GM06990 (cell line): ENCODE data around the gene KIFC3.
"Not testable (repeated sequence)": the region's sequence is repeated elsewhere in the genome, so short reads cannot be mapped to it uniquely, and the experiment has no call there.

Experiments
- DNase-seq: peaks from one replicate; pipeline ENCODE4 v3.0.0-alpha.2; 2011; ENCODE audit not compliant: insufficient read length; ENCODE audit errors: extremely low read depth
- H3K27me3 ChIP-seq: replicated peaks from 2 replicates; pipeline ENCODE4 v1.6.0; 2011; ENCODE audit warnings: low read length; ENCODE audit not compliant: control insufficient read depth, insufficient read depth
- H3K36me3 ChIP-seq: 2 replicates; pipeline ENCODE4 v1.5.1; 2011; ENCODE audit warnings: low read length; ENCODE audit not compliant: control insufficient read depth, insufficient read depth
- H3K4me3 ChIP-seq: replicated peaks from 2 replicates; pipeline ENCODE4 v1.5.1; 2011; ENCODE audit warnings: low read depth, mild to moderate bottlenecking, control low read depth, low read length
- TF ChIP-seq, protein P1 (sequence below): IDR thresholded peaks from 2 replicates; pipeline ENCODE4 v1.5.1; 2011; ENCODE audit warnings: low read length, control low read depth, mild to moderate bottlenecking, inconsistent platforms; ENCODE audit not compliant: insufficient read depth, poor library complexity, severe bottlenecking

Gene KIFC3, protein sequence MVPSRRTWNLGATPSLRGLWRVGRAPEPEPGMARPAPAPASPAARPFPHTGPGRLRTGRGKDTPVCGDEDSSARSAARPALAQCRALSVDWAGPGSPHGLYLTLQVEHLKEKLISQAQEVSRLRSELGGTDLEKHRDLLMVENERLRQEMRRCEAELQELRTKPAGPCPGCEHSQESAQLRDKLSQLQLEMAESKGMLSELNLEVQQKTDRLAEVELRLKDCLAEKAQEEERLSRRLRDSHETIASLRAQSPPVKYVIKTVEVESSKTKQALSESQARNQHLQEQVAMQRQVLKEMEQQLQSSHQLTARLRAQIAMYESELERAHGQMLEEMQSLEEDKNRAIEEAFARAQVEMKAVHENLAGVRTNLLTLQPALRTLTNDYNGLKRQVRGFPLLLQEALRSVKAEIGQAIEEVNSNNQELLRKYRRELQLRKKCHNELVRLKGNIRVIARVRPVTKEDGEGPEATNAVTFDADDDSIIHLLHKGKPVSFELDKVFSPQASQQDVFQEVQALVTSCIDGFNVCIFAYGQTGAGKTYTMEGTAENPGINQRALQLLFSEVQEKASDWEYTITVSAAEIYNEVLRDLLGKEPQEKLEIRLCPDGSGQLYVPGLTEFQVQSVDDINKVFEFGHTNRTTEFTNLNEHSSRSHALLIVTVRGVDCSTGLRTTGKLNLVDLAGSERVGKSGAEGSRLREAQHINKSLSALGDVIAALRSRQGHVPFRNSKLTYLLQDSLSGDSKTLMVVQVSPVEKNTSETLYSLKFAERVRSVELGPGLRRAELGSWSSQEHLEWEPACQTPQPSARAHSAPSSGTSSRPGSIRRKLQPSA

DNA sequence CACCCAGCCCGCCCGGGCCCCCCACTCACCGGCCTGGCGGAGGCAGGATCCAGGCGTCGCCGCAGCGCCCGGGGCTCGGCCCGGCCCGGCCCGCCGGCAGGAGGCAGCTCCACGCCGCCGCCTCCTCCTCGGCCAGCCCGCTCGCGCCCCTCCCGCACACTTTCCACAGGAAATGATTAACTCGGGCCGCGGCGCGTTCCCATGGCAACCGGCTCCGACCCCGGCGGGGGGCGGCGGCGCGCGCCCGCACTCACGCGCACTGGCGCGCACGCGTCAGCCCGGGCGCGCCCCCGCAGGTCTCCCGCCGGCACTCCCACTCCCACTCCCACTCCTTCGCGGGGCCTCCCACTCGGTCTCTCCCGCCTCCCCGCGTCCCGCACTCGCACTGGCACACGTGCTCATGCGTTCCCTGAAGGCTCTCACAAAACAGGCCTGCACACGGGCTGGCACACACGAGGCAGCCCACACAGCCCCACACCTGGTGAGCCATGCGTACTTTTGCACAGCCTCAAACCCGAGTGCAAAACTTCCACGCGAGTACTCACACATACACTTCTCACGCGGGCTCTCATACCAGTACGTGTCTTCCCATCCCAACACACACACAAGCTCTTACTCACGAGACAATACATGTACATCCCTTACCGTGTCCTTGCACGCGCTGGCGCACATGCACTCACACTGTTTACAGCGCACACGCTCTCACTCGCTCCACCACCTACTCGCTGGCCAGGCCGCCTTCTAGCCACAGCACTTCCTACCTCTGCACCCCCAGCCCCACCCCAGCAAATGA lies at the start of gene KIFC3:
Gene KIFC3, minus strand, starts transcription at position 151 of the 793 bp plus-strand sequence. CDS start 4,248 bp downstream, outside the sequence.
- peaks cover 5% of the 10 kb centered on the region; the same call in 1 of the 2 replicates for H3K27me3 ChIP-seq
- no peaks in the 10 kb centered on the region for H3K36me3 ChIP-seq
- TF ChIP-seq, protein P1, sequence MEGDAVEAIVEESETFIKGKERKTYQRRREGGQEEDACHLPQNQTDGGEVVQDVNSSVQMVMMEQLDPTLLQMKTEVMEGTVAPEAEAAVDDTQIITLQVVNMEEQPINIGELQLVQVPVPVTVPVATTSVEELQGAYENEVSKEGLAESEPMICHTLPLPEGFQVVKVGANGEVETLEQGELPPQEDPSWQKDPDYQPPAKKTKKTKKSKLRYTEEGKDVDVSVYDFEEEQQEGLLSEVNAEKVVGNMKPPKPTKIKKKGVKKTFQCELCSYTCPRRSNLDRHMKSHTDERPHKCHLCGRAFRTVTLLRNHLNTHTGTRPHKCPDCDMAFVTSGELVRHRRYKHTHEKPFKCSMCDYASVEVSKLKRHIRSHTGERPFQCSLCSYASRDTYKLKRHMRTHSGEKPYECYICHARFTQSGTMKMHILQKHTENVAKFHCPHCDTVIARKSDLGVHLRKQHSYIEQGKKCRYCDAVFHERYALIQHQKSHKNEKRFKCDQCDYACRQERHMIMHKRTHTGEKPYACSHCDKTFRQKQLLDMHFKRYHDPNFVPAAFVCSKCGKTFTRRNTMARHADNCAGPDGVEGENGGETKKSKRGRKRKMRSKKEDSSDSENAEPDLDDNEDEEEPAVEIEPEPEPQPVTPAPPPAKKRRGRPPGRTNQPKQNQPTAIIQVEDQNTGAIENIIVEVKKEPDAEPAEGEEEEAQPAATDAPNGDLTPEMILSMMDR, result no peak
- DNase-seq, result no peak
- H3K4me3 ChIP-seq, result no peak within 1 kb of the TSS

DNA sequence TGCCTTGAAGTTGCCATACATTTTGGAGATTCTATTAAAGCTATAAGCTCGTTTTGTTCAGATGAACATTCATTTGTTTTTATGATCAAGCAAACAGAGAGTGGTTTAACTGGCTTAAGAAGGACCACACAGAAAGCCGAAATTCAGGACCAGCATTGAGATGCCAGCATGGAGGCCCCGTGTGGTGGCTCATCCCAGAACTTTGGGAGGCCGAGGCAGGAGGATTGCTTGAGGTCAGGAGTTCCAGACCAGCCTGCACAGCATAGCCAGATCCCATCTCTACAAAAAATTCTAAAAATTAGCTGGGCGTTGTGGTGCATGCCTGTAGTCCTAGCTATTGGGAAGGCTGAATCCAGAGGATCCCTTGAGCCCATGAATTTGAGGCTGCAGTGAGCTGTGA lies 45.9 kb upstream of the KIFC3 start:
- no peak for DNase-seq
- Histone ChIP-seq H3K36me3 (no peaks in the 10 kb centered on the region), H3K27me3 (no peaks in the 10 kb centered on the region), H3K4me3 (no peak overlapping the region)
- TF ChIP-seq, protein P1, result no peak

DNA sequence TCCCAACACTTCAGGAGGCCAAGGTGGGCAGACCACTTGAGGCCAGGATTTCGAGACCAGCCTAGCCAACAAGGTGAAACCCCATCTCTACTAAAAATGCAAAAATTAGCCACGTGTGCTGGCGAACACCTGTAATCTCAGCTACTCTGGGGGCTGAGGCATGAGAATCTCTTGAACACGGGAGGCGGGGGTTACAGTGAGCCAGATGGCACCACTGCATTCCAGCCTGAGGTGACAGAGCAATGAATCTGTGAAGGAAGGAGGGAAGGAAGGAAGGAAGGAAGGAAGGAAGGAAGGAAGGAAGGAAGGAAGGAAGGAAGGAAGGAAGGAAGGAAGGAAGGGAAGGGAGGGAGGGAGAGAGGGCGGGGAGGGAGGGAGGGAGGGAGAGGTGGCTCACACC lies 44.6 kb upstream of the KIFC3 start:
- not testable (repeated sequence) for H3K27me3 ChIP-seq, DNase-seq, H3K36me3 ChIP-seq, H3K4me3 ChIP-seq

DNA sequence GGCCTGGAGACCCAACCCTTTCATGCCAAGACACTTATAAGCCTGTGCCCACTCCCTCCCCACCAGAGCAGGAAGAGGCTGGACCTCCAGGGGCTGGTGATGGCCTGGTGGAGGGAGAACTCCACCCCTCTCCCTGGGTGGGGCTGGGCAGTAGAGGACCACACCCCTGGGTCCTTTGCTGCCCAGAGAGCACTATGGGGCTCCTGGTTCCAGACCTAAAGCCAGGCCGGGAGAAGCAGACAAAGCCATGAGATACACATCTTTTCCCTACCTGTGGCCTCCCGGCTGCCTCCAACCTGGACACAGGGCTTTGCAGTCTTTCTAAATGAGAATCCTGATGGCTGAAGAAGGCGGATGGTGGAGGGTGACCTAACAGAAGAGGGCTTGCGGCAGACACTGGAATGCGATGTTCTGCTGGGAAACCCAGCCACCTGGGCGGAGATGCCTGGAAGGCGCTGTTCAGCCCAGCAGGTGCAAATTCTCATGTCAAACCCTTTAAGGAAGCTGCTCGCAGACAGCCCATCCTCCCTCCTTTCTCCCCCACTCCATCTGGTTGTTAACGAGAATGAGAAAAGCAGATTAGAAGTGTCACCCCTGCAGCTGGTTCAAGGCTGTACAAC lies 43.9 kb upstream of the KIFC3 start:
- no peak for DNase-seq
- Histone ChIP-seq H3K36me3 (no peaks in the 10 kb centered on the region), H3K4me3 (no peak overlapping the region), H3K27me3 (no peaks in the 10 kb centered on the region)
- TF ChIP-seq, protein P1, result no peak

DNA sequence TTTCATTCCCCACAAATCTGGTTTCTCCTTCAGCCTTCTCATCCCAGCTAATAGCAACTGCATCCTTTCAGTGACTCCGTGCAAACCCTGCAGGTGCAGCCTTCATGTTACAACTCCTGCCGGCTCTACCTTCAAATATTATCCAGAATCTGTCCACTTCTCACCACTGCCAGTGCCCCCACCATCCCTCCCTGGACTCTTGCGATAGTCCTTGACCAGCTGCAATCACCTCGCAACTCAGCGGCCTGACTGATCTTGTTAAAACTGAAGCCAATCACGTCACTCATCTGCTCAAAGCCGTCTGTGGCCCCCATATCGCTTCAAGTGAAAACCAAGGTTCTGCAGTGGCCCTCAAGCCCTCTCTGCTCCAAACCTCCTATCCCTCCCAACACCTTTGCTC lies 42.8 kb upstream of the KIFC3 start:
- Histone ChIP-seq H3K36me3 (no peaks in the 10 kb centered on the region), H3K27me3 (no peaks in the 10 kb centered on the region), H3K4me3 (no peak overlapping the region)
- TF ChIP-seq, protein P1, result no peak
- no peak for DNase-seq
